Duodenal mucosa (tissue), 2 donors: Measurements from ENCODE around the gene NECAB3.

Experiments used
- H3K27ac ChIP-seq: one replicate; pipeline ENCODE4 v1.7.0; 2013; ENCODE audit warnings: low read depth, low read length
- H3K27me3 ChIP-seq, 2 donors: one replicate each; pipeline ENCODE4 v1.7.0; 2013; ENCODE audit warnings: low read length in 2 of 2, control low read depth in 1 of 2; ENCODE audit not compliant: insufficient read depth in 2 of 2, control insufficient read depth in 1 of 2
- H3K36me3 ChIP-seq, 2 donors: one replicate each; pipeline ENCODE4 v1.7.0; 2013; ENCODE audit warnings: low read length in 2 of 2, control low read depth in 1 of 2; ENCODE audit not compliant: insufficient read depth in 2 of 2, control insufficient read depth in 1 of 2
- H3K4me1 ChIP-seq, 2 donors: one replicate each; pipeline ENCODE4 v1.7.0; 2013; ENCODE audit warnings: low read length in 2 of 2, control low read depth in 1 of 2; ENCODE audit not compliant: insufficient read depth in 2 of 2, control insufficient read depth in 1 of 2
- H3K4me3 ChIP-seq, 2 donors: one replicate each; pipeline ENCODE4 v1.7.0; 2013; ENCODE audit warnings: low read length in 2 of 2, low read depth in 1 of 2
- H3K9ac ChIP-seq, 2 donors: one replicate each; pipeline ENCODE4 v1.7.0; 2013; ENCODE audit warnings: low read length in 2 of 2, low read depth in 1 of 2
- H3K9me3 ChIP-seq, 2 donors: one replicate each; pipeline ENCODE4 v1.7.0; 2013; ENCODE audit warnings: low read length in 2 of 2, control low read depth in 1 of 2; ENCODE audit not compliant: control insufficient read depth in 1 of 2

The NECAB3 gene

DNA sequence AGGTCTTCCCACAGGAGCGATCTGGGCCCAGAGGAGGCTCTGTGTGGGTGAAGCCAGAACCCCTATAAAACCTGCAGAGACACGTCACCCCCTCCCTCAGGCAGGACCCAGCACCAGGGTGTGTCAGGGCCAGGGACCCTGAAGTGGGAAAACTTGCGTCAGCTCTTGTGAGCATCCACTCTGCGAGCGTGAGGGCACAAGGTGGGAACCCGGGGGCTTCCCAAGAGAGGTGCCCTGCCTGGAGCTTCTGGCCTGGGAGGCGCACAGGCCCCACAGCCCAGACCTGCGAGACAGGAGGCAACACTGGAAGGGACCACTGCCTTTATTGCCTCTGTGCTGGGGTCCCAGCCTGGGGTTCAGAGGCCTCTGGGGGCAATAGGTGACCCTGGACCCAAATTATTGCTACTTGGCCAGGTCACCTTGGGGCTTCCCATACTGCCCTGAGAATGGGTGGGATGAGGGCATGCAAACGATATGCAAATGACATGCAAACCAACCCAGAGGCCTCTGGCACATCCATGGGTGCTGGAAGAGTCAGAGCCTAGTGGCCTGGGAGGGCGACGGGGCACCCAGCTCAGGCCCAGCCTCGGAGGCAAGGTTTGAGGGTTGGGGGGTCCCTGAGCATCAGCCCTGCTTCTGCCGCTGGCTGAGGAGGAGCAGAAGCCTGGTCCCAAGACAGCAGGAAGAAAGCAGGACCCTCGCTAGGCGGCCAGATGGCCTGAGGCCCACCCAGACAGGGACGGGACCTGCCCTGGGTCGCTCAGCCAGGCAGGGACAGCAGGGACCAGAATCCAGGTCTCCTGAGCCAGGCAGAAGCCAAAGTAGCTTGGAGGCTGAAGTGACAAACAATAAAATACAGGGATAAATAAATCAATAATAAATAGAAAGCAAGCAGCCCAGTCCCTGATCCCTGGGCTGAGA lies 17.2 kb downstream of the NECAB3 start:
- H3K27ac ChIP-seq, result no peak overlapping the region
- H3K36me3 ChIP-seq, result peaks cover 7 to 32% of the 10 kb centered on the region in 2 donors
- H3K9ac ChIP-seq, result no peak overlapping the region
- no peaks in the 10 kb centered on the region for H3K27me3 ChIP-seq
- H3K4me1 ChIP-seq, result peaks cover 20 to 33% of the 10 kb centered on the region in 2 donors
- H3K9me3 ChIP-seq, result no peaks in the 10 kb centered on the region
- no peak overlapping the region for H3K4me3 ChIP-seq

DNA sequence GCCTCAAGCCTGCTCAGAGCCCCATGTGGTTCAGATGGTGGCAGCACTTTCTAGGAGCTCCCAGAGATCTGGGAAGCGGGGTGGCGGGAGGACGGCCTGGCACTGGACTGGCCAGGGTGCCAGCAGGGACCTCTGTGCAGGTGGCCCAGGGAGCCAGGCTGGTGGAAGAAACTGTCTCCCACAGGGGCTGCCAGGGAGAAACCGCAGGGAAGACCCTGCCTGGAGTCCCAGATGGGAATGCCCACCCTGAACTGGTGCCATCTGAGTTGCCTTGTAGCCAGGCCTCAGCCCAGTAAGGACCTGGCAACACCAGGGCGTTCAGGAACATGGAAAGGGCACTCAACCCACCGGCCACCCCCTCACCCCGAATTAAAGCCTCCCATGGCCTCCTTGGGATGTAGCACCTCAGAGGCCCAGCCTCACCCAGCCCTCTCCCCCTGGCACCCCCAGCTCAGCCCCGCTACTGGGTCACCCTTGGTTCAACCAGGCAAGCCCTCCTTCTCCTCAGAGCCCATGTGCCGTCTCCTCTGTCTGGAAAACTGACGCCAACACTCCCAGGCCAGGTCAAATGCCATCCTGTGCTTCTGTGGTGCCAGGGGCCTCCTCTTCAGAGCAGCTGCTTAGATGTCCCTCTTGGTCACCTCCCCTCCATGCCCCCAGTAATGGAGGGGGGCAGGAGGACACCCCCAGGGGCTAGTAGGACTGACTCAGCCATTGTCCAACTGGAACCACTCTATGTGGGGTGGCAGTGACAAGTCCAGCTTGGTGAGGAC lies 18.0 kb downstream of the NECAB3 start:
- H3K27me3 ChIP-seq, result no peaks in the 10 kb centered on the region
- peaks cover 22 to 37% of the 10 kb centered on the region in 2 donors for H3K4me1 ChIP-seq
- H3K27ac ChIP-seq, result no peak overlapping the region
- no peak overlapping the region for H3K4me3 ChIP-seq
- H3K36me3 ChIP-seq, result peaks cover 7 to 32% of the 10 kb centered on the region in 2 donors
- no peak overlapping the region for H3K9ac ChIP-seq
- H3K9me3 ChIP-seq, result no peaks in the 10 kb centered on the region

DNA sequence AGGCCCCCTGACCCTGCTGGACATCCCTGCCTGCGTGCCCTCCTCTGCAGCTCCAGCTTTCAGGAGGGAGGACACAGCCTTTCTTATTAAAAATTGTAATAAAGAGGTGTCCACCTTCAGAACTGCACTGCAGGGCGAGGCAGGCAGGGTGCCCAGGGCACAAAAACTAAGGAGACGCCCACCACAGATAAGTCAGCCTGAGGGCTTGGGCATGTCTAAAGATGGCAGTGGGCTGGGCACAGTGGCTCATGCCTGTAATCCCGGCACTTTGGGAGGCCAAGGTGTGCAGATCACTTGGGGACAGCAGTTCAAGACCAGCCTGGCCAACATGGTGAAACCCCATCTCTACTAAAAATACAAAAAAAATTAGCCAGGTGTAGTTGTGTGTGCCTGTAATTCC lies 19.1 kb downstream of the NECAB3 start:
- no peaks in the 10 kb centered on the region for H3K27me3 ChIP-seq
- peaks cover 28 to 41% of the 10 kb centered on the region in 2 donors for H3K4me1 ChIP-seq
- peak overlapping the region in 1 of 2 donors; percentile 44 for H3K9ac ChIP-seq
- H3K9me3 ChIP-seq, result no peaks in the 10 kb centered on the region
- peaks cover 7 to 32% of the 10 kb centered on the region in 2 donors for H3K36me3 ChIP-seq
- no peak overlapping the region for H3K27ac ChIP-seq
- H3K4me3 ChIP-seq, result no peak overlapping the region

DNA sequence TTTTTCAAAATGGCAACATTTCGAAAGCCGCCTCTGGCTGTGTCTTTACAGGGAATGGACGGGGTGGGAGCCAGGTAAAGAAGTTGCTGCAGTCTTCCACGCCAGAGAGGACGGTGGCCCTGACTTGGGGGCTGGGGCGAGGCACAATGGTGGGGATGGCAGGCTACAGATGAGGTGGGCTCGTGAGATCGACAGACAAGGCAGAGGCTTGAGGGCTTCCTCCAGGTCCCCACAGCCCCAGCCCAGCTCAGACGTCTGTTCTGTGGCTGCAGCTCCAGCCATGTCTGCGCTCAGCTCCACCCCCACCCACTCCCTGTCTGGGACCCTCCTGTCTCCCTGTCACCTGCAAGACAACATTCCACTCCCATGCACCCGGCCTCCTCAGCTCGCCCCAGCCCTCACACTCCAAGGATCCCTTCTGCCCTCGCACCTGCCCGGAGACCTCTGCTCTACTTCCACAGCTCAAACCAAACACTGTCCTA lies 19.5 kb downstream of the NECAB3 start:
- Histone ChIP-seq H3K9me3 (no peaks in the 10 kb centered on the region), H3K4me1 (peaks cover 28 to 41% of the 10 kb centered on the region in 2 donors), H3K27ac (peak overlapping the region; percentile 51), H3K4me3 (no peak overlapping the region), H3K36me3 (peaks cover 7 to 27% of the 10 kb centered on the region in 2 donors), H3K9ac (peak overlapping the region in 1 of 2 donors; percentile 44), H3K27me3 (no peaks in the 10 kb centered on the region)

DNA sequence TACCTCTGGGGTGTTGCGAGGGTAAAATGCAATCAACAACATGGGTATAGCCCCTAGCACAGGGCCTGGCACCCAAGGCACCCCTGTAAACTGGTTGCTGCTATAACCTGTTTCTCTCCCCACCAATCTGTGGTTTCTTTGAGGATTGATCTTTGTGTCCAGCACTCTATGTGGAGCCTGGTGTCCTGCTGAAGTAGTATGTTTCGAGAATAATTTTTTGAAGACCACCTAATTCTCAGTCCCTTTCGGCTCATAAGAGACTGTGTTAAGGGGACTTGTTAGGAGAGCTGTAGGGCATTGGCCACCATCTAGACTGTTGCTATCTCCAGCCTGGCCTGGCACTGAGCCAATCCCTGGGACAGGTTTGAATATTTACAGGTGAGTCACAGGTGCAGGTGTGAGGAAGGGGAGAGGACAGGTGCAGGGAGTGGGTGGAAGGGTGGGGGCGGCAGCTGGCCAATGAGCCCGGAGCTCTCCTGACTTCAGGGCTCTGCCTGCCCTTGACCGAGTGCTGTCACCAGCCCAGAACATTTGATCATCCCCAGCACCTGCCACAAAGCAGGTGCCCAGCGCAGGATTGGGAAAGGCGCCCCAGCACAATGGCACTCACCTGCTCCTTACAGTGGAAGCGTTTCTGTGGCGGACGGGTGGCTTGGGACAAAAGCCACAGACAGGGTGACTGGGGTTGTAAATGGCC lies 20.2 kb downstream of the NECAB3 start:
- Histone ChIP-seq H3K27ac (peak overlapping the region; percentile 51), H3K36me3 (peaks cover 7 to 20% of the 10 kb centered on the region in 2 donors), H3K4me1 (peaks cover 33 to 44% of the 10 kb centered on the region in 2 donors), H3K9me3 (no peaks in the 10 kb centered on the region), H3K4me3 (peak overlapping the region; percentile 14 to 38), H3K9ac (peak overlapping the region; percentile 1 to 44), H3K27me3 (no peaks in the 10 kb centered on the region)

DNA sequence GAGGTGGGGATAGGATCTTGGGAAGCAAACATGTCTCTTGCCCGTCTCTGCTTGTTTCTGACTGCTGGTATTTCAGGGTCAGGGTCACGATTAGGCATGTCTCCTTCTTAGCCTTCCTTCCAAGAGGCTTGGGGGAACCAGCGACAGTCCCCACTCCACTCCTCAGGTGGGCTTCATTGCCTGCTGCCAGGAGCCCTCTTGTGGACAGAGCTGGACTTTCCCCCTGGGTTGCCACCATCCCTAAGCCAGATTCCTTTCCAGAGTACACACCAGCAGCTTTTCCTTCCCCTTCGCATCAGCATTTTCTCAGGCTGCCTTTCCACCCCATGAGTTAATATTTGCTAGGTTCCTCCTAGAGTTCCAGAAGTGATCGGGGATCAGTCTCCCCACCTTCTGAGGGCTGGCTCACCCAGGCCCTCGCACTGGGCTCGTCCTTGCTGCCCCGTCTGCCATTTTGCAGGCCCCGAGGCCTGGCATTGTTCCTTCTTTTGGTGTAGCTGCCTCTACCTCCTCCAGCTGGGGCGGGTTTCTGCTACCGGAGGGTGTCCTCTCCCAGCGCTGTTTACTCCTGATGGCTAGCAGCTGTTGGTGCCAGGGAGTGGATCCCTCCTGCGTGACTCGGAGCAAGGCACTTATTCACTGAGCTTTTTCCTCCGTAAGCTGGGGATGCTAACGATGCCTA lies 20.9 kb downstream of the NECAB3 start:
- Histone ChIP-seq H3K27ac (no peak overlapping the region), H3K27me3 (no peaks in the 10 kb centered on the region), H3K4me3 (peak overlapping the region; percentile 14 to 38), H3K9me3 (no peaks in the 10 kb centered on the region), H3K9ac (peak overlapping the region in 1 of 2 donors; percentile 21), H3K36me3 (peaks cover 7 to 15% of the 10 kb centered on the region in 2 donors), H3K4me1 (peaks cover 33 to 44% of the 10 kb centered on the region in 2 donors)

DNA sequence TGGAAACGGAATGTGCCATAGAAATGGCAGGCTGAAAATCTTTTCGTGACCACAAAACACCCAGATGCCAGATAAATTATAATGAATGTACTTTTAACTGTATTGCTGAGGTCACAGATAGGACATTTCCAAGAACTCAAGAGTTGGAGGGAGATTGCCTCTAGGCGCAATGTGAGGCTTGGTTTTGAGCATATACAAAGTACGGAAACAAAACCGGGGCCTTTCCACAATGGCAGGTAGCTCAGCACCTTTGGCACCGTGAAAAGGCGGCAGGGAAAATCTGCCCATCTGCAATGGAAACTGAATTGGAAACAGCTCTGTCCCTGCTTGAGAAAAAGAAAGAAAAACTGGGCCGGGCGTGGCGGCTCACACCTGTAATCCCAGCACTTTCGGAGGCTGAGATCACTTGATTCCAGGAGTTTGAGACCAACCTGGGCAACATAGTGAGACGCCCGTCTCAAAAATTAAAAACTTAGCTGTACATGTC lies 22.6 kb downstream of the NECAB3 start:
- Histone ChIP-seq H3K36me3 (peaks cover 2 to 3% of the 10 kb centered on the region in 2 donors), H3K9ac (peak overlapping the region in 1 of 2 donors; percentile 25), H3K4me1 (peaks cover 33 to 44% of the 10 kb centered on the region in 2 donors), H3K27me3 (no peaks in the 10 kb centered on the region), H3K4me3 (peak overlapping the region in 1 of 2 donors; percentile 0), H3K9me3 (no peaks in the 10 kb centered on the region), H3K27ac (no peak overlapping the region)

DNA sequence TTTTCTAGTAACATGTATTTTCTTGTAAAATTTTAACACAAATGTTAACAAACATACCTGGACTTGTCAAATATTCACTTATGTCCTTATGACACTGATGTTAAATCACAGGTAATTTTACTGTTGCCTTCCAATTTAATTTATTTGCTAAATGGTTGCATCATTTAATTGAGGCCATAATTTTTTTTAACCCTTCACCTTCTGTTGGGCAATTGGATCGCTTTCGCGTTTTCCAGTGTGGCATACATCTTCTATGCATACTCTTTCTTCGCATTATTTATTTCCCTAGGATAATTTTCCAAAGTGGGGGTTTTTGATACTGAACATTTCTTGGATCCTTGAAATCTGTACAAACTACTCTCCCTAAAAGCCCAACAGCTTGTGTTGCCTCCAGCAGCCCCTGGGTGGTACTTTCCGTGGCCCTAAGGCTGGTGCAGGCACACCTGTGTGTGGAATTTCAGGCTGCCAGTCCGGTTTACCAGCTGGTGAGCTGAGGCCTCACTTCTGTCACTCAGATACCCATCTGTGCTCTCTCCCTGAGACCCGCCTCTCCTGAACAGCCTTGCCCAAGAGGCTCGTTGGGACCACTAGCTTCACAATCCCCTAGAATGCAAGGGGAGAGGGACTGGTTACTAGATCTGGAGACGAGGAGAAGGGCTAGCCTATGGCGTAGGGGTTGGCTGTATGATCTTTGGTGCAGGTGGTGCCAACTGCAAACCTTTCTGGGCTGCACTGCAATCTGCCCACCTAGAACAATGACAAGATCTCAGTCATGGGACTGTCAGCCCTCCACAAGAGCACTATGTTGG lies 23.3 kb downstream of the NECAB3 start:
- Histone ChIP-seq H3K4me1 (peaks cover 33 to 44% of the 10 kb centered on the region in 2 donors), H3K27me3 (no peaks in the 10 kb centered on the region), H3K9me3 (no peaks in the 10 kb centered on the region), H3K36me3 (peaks cover 0 to 5% of the 10 kb centered on the region in 2 donors), H3K27ac (no peak overlapping the region), H3K4me3 (no peak overlapping the region), H3K9ac (no peak overlapping the region)
